RKO (cell line): Measurements from ENCODE around the gene MSH3.
"Not testable (repeated sequence)": the region's sequence is repeated elsewhere in the genome, so short reads cannot be mapped to it uniquely, and the experiment has no call there.

Source experiments
- DNase-seq: peaks from one replicate; pipeline ENCODE4 v3.0.0-alpha.2; 2016; ENCODE audit warnings: low spot score

MSH3 gene

GRCh38 chr5:80706835-80707447 is 52.5 kb downstream of the MSH3 start:
- DNase-seq, result no peak

DNA sequence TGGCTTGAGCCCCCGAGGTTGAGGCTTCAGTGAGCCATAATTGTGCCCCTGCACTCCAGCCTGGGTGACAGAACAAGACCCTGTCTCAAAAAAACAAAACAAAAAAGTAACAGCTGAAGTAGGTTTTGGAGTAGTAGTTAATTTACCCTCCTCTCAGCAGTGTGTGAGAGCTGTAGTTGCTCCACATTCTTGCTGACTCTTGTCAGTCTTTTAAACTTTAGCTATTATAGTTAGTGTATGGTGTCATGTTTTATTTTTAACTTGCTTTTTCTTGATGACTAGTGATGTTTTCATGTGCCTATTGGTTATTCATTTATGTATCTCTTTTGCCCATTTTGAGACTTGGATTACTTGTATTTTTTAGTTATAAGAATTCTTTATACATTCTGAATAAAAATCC is 53.2 kb downstream of the MSH3 start:
- DNase-seq, result peak; percentile 9

DNA sequence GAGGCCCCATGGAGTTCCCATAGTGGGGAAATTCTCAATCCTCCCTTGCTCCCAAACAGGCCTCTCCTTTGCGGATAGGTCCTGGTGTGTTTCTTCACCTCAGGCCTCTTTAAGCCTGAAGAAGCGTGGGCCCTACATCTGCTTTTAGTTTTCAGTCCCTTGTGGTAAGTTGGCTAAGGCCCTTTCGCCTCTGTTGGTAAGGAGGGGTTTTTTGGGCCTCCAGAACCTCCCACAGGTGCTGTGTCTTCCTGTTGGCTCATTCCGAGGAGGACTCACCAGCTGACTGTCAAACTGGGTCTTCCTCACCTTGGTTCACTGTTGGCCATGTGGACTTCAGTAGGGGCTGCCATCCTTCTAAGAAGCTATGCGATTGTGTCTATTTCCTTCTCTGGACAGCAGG is 56.8 kb downstream of the MSH3 start:
- no peak for DNase-seq

DNA sequence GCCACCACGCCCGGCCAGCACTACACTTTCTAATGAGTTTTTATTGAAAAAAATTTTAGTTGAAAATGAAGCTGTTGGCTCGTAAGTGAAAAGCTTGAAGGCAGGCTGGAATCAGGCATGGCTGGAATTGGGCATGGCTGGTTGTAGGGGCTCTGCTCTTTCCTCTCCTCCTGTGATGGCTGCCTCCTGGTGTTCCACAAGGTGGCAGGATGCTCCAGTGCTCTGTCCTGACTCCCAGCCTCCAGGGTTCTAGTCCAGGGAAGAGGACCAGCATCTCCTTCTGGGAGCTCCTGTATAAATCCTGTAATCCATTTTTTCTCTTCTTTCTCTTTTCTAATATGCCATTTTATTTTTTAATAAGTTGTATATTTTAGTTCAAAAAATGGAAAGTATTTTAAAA is 57.5 kb downstream of the MSH3 start:
- peak; percentile 55 for DNase-seq

GRCh38 chr5:80712919-80713318 is 58.5 kb downstream of the MSH3 start:
- no peak for DNase-seq

- no peak for DNase-seq
Measured at GRCh38 chr5:80713631-80714030, 59.2 kb downstream of the MSH3 start.

GRCh38 chr5:80714570-80715298 is 60.3 kb downstream of the MSH3 start:
- no peak for DNase-seq

DNA sequence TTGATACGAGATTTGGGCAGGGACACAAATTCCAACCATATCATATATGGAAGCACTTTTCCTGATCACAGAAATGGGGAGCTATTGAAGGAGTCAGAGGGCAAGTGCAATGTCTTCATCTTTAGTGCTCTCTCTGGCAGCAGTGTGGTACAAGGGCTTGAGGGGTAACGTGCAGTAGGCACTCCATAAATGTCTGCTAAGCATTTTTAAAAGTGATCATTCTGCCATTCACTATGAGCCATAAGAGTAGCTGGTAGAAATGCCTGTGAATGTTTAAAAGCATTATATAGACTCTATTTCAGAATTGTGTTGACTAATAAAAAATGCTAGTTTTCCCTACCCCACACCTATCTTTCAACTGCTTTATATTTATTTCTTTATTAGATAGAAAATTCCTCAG is 61.4 kb downstream of the MSH3 start:
- no peak for DNase-seq

GRCh38 chr5:80720181-80720580 is 65.7 kb downstream of the MSH3 start:
- no peak for DNase-seq

DNA sequence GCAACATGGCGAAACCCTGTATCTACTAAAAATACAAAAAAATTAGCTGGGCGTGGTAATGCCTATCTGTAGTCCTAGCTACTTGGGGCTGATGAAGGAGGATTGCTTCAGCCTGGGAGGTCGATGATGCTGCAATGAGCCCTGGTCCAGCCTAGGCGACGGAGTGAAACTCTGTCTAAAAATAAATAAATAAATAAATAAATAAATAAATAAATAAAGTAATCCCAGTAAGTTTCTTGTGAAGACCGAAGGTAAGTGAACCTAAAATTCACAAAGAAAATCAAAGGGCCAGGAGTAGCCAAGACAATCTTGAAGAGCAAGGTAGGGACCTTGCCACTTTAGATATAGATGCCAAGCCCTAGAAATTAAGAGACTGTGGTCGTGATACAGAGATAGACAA is 68.5 kb downstream of the MSH3 start:
- DNase-seq, result no peak

DNA sequence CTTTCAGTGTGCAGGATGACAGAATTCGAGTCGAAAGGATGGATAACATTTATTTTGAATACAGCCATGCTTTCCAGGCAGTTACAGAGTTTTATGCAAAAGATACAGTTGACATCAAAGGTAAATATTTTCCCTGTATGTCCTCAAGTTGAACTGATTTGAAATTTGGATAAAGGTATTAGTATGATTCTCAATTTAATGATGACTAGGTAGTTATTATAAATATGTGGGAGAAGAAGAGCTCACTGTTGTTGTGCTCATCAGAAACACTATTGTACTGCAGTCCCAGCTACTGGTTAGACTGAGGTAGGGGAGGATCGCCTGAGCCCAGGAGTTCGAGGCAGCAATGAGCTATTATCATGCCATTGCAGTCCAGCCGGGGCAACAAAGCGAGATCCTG is 71.0 kb downstream of the MSH3 start:
- DNase-seq, result no peak

DNA sequence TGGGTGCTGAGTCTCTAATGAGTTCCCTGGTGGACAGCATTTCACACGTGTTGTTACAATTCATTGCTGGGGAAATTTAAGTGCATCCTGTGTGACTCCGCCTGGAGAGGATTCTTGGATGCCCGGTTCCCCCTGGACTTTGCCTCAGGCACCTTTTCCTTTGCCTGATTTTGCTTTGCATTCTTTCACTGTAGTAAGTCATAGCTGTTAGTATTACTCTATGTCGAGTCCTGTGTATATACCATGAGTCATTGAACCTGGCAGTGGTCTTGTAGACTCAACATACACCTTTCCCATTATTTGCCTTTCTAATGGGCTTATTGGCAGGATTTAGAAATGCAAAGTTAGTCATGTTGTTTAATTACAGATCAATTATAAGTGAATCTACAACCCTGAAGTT is 82.3 kb downstream of the MSH3 start:
- peak; percentile 7 for DNase-seq

DNA sequence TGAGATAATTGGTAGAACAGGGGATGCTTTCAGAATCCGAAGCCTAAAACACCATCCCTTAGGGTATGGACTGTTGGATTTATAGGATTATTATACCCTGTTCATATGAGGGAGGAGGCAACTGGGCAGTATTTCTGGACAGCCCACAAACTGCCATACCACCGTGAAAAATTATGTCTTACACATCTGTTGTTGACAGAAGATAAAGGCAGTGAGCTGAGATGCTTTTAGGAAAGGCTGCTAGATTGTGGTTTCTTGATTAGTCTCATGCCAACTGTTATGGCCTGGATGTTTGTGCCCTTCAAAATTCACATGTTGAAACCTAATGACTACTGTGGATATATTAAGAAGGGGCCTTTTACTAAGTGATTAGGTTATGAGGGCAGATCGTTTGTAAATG is 84.0 kb downstream of the MSH3 start:
- no peak for DNase-seq

DNA sequence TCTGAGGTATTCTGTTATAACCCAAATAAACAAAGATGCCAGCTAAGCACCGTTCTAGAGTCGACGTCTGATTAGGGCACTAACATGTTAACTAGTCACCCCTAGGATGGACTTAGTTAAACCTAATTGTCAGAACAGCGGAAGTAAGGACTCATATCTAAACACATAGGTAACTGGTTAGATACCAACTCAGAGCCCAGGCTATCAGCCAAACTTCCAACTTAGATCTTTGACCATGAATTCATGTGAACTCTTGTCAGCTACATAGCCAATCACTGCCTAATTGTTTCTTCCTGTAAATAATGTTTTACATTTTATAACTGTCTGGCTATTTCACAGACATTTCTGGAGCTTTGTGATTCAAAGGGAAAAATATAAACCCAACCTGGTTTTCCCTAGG is 84.6 kb downstream of the MSH3 start:
- DNase-seq, result no peak

- no peak for DNase-seq
Measured at GRCh38 chr5:80739496-80739895, 85.0 kb downstream of the MSH3 start.

DNA sequence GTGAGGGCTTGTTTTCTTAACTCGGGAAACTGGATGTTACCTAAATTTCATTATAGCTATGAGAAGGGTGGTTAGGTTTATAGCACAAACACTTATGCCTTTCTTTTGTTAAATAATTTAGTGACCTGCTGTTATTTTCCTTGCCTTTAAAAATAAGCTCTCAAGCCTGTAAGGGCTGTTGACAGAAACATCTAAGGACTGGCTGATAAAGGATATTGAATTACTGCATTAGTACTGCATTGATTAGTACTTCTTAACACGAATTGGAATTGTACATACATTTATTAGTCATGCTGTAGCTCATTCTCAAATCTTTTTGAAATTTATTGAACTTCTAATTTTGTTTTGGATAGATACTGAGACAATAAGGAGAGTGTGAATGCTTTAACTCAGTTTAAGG is 85.4 kb downstream of the MSH3 start:
- no peak for DNase-seq

- DNase-seq, result not testable (repeated sequence)
Measured at GRCh38 chr5:80740488-80740887, 86.0 kb downstream of the MSH3 start.

DNA sequence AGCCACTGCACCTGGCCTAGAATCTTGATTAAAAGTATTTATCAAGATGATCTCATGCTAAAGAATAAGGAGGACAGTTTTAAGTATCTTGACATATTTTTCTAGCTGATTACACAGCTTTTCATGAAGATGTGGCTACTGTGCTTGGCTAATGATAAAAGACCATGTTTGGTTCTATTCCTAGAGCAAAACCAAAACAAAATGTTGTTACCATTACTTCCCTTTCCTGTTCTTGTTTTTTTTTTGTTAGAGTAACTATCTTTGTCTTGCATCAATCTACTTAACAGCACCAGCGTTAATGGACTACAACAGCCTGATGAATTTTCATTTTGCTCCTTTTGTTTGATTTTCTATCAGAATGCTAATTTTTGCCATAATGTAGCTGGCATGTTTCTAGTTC is 86.5 kb downstream of the MSH3 start:
- no peak for DNase-seq

DNA sequence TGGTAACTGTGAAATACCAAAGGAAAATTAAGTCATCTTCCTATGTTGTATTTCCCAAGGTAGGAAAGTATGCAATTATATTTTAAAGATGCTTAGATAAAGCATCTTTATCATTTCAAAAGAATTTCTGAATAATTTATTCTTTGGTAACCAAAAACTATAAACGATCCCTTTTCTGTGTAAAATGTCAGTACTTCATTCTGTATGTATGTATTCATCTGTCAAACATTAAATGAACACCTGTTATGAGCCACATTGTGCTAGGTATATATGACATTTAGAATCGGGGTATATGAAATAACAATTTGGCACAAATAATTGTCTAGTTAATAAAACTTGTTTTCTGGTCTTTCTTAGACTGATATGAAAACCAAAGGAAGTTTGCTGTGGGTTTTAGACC is 89.7 kb downstream of the MSH3 start:
- DNase-seq, result no peak

DNA sequence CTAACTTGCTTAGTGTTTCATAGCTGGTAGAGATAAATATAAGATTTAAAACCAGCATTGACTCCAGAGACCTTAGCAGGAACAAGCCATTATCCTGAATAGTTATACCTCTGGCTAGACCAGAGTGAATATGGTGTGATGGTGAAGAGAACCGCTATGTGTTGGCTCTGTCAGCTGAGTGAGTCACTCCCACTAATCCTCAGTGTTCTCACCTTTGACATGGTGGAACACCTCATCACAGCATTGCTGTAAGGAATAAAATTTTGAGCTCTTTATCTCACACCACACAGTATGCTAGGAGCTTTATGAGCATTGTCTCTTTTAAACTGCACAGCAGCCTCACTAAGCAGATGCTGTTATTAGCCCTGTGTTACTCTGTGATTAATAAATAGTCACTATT is 91.0 kb downstream of the MSH3 start:
- peak; percentile 28 for DNase-seq

GRCh38 chr5:80747922-80748321 is 93.5 kb downstream of the MSH3 start:
- no peak for DNase-seq

DNA sequence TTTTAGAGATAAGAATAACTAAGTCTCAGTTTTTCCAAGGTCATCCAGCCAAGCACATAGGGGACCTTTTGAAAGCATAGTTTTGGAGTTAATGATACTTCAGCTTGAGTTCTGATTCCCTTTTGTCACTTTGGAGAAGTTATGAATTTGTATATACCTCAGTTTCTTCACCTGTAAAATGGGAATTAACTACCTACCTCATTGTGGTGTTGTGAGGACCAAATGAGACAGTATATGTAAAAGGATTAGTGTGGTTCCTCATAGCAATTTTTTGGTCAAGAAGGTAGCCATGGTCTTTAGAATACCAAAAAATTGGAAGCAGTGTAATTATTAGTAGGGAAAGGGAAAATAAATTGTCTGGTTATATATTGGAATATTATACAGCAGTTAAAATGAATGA is 98.0 kb downstream of the MSH3 start:
- DNase-seq, result no peak

- no peak for DNase-seq
Measured at GRCh38 chr5:80753712-80754111, 99.3 kb downstream of the MSH3 start.

DNA sequence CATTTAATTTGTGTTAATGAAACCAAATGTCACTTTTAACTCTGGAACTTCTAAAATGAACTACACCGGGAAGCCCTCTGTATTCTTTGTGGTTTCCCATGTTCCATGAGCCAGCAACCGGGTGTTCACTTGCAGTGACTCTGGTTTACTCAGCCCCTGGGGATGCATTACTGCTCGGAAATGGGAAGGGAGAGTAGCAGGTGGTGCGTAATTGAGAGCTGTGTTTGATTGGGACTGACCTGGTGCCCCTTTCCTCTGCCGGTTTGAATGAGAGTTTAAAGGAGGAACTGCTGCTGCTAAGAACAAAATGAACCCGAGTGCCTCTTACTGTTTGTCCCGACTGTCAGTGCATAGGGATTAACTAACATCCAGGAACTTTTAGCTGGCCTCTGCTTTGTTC is 100.4 kb downstream of the MSH3 start:
- no peak for DNase-seq
